ENCODE results near the gene RND3. TPM values are rescaled to one million over a fixed set of nuclear protein-coding genes. Genes with fewer than 3 reads are reported as not detected.

The RND3 gene
- total RNA-seq, 1 donor from 2014 or later: 22.1 TPM

DNA sequence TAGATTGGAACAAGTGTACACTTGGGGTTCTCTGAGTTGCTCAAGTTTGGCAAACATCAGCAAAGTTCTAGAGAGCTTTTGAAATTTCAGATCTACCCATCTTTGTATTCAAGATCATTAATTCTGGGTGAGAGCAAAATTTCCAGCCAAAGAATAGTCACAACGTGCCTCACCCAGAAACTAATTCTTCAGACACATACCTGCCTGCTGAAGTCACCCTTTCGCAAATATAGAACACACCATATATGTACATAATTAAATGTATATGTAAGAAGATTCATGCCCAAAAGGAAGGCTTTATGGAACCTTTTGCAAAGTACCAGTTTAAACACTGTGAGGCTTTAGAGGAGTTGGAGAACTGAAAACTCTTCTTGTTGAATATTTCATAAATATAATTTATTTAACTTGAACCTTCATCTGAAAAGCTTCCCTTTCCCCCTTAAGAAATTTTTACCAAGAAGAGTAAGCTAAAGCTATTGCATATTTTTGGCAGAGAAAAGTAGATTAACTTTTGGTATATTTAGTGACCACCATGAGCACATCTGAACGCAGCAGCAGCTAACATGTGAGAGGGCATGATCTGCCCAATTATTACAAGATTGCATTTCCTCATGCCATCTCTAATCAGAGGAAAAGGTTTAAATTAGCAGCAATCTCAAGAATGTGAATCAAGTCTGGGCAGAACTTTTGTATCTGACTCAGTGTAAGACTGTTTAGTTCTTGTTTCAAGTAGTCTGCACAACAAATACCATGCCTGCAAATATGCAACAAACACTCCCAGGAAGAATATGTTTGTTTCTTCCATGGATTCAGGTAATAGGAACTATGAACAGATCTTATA lies 8.2 kb downstream of the RND3 start:
- intact Hi-C loops (cut with DNase I): no loop called here
- DNase-seq (ENCODE audit: missing footprints) (no peak), ATAC-seq (no peak)

DNA sequence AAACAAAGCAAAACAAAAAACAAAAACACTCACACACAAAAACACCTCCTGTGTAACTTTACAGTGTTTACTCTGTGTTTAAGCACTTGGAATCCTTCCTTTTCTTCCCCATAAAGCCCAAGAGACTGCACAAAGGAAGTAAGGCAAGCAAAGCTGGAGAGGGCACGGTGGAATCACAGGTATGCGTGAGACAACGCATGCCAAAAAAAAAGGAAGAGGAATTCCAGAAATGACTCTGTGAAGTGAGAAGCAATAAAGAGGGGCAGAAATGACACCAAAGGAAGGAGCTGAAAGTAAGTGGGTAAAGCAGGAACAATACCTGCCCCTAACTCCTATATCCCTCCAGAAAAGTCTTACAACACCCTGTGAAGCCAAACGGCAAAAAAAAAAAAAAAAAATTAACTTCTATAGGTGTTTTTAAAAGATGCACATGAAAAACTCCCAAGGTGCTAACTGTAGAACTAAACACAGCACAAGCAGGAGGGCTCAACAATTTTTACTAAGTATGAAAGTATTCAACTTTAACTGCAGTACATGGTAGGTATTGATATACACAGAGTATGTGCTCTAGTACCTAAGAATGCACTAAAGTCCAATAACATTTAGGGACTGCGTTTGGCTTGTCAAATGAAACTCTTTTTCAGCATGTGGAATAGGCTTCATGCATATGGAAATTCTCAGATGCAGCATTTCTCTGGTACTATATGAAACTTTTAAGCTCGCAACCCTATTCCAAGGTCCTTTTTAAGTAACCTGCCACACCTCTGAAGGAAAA lies 9.1 kb downstream of the RND3 start:
- ATAC-seq (no peak), DNase-seq (ENCODE audit: missing footprints) (no peak)
- intact Hi-C loops (cut with DNase I): no loop called here

DNA sequence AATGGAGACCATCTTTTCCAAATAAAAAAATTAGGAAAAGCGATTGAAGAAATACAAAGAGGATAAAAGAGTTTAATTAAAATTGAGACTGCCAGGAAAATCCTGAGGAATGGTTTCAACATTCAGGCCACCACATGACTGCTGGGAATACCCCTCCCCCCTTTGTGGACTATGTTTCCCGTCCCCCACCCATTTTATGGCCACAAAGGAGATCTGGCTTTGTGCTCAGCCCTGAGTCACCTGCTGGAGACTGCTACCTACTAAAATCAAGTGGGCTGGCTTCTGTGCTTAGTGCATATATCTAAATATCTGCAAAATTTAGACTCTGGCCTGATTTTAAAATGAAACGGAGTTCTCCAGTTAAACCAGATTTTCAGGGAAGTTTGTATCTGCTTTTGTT lies 10.1 kb downstream of the RND3 start:
- intact Hi-C loops (cut with DNase I): no loop called here
- DNase-seq (ENCODE audit: missing footprints): no peak
- ATAC-seq: no peak

DNA sequence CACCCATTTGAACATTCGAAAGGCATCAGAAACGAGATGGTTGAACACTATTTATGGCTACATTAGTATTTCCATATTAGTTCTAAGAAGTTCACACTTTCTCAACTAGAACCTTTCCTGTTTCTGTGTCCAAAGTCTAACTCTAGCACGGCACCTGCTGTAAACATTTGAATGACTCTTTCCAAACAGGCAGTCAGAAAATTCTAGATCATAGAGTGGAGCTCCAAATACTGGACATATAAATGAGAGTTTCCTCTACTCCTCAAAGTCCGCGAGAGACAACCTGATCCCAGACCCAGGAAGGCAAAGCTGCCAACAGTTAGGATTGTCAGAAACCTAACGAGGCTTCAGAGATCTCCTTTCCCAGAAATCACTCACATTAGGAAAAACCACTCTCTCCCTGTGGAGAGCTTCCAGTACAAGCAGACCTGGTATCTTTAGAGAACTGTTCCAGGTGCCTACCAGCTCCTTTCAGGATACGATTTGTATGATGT lies 10.6 kb downstream of the RND3 start:
- intact Hi-C loops (cut with DNase I): no loop called here
- ATAC-seq (no peak), DNase-seq (ENCODE audit: missing footprints) (no peak)

DNA sequence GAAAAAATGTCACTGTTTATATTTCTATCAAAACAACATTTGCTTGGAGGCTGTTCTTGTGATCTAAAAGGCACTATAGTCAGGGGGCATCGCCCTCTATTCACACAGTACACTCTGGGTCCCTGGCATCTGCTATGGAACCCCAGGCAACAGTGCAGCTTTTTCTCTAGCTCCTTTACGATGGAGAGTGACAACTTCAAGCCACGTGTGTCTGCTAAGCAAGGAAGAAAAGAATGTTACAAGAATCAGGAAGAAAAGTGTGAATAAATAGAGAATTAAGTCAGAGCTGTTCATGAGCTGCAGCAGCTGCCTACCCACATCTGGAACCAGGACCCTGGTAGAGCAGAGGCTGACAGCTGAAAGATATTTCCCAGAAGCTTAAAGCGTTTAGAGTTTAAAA lies 11.2 kb downstream of the RND3 start:
- intact Hi-C loops (cut with DNase I): no loop called here

DNA sequence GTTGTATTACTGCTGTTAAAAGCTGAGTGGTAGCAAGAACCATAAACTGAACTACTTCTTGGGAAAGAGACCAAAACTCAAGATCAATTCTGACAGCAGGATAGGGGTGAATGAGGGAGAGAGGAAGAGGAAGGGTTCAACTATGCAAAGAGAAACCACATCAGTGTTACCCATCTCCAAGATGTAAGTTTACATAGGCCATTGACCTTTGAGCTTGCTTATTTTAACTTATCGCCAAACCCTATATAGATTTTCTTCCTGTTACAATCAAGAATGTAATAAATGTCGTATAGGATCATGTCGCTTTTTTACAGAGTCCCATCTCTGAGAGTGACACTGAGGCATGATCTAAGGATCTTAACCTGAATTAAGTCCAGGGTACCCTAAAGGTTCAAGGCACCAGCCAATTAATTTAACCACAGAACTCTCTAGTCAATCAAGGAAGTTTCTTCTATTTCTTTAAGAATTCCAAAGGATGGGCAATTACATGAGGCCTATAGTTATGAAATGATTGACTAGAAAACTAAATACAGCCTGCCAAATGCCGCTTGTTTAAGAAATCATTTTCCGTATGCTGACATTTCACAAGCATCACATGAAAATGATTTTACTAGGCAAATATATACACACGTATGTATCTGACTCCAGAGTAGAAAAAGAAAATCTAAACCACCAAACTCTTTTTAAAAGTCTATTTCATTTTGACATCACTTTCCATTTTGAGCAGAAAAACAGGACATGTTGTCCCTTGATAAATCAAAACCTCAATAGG lies 11.8 kb downstream of the RND3 start:
- intact Hi-C loops (cut with DNase I): no loop called here
- ATAC-seq (no peak), DNase-seq (ENCODE audit: missing footprints) (no peak)

More for the DNA sequence above, 11.2 kb downstream of the RND3 start:
- DNase-seq (ENCODE audit: missing footprints): no peak
- ATAC-seq: peak; percentile 25

DNA sequence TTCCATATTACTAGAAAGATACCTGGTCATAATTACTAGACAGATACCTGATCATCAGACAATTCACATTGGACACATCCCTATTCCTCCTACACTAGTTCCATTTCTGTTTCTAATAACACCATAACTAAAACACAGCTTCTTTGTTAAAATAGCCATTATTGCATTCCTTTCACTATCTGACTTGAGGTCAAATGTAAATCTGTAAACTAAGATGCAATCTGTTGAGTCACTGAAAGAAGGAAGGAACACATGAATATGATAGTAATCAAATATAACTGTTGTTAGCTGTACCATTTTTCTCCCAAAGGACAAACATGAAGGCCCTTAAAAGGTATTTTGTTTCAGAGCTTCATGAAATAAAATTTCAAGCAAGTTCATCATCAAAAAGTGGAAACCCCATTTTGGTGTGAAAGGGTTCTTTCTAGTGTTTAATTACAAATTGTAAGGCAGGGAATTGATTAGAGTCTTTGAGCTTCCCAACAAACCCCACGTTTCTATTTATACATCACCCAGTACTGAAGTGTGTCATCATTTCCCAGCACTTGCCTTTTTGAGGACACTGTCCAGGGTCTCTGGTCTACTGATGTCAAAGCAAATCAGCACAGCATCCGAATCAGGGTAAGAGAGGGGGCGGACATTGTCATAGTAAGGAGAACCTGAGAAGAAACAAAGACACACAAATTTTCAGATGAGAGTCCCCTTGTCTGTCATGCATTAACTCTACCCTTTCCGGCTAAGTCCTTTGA lies 13.0 kb downstream of the RND3 start:
- ATAC-seq (no peak), DNase-seq (ENCODE audit: missing footprints) (no peak)
- intact Hi-C loops (cut with DNase I): no loop called here

DNA sequence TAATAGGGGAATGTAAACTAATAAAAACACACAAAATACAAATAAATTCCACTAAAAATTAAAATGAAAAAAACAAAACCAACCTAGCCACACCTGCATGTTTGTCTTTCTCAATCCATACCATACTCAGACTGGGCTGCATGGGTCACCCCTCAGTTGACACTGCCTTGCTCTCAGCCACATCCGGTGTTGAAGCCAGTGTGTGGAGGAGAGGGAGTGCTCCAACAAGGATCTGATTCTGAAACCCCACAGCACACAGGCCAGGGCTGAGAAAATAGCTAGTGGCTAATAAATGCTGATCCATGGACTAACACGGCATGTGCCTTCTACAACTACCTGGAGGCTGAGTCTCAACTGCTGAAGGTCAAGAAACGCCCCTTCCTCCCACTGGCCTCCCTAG lies 13.7 kb downstream of the RND3 start:
- ATAC-seq (no peak), DNase-seq (ENCODE audit: missing footprints) (no peak)
- intact Hi-C loops (cut with DNase I): no loop called here

DNA sequence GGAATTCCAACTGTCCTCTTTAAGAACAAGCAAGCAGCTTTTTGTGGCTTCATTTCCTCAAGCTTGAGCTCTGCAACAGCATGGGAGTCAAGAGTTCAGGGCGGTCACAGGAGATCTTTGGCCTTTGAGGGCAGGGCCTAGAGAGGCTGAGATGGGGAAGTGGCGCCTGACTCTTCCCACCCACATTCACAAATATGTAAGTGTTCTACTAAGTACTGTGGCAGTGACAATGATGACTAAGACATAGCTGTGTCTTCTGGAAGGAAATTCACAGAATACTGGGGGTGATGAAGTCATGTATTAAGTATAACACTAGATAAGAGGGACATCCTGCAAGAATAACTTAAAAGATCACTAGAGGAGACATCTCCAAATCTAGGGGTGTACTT lies 15.0 kb downstream of the RND3 start:
- DNase-seq (ENCODE audit: missing footprints): peak; percentile 68
- ATAC-seq: peak; percentile 76
- intact Hi-C loops (cut with DNase I): no loop called here

DNA sequence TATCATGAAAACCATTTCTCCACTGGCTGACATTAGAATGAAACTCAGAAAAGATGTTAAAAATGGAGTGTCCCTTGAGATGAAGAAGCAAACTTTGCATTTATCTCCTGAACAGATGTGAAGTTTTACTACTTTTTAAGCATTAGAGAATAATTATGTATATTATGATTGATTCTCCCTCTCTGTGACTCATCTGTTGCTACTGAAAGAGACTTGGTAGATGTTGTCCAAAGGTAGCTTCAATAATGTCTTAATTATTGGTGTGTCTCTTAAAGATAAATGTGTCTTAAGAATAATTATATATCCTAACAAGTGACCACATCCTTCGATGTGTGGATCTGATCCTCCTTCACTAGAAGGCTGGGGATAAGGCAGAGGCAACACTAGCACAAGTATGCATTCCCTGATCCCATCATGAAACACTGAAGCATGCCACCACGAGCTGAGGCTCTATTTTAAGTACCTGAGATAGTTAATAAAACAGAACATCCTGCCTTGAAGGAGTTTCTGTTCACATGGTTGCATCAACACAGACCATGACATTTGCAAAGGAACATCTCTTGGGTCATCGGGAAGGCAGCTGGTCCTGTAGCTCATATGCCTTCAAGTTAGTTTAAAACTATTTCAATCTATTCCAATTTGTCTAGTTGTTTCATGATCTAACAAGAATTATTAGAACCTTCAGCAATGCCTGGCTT lies 15.5 kb downstream of the RND3 start:
- intact Hi-C loops (cut with DNase I): no loop called here
- no peak for DNase-seq (ENCODE audit: missing footprints)
- ATAC-seq: no peak

DNA sequence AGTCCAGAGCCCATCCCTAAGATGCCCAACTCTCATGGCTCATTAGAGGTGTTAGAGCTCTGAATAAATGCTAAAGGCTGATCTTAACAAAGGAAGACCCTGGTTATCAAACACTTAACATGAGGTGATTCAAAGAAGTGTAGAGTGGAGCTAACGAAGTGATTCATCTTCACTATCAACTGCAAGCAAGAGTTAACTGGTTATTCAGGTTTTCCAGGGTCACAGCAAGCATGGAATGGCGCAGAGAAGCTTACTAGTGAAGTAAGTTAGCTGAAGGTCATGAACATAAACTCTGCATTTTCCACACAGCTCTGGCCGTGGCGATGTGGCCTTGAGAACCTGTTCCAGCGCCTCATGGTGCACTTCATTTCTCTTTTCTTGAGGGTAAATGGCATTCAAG lies 17.0 kb downstream of the RND3 start:
- ATAC-seq (no peak), DNase-seq (ENCODE audit: missing footprints) (no peak)
- intact Hi-C loops (cut with DNase I): no loop called here

DNA sequence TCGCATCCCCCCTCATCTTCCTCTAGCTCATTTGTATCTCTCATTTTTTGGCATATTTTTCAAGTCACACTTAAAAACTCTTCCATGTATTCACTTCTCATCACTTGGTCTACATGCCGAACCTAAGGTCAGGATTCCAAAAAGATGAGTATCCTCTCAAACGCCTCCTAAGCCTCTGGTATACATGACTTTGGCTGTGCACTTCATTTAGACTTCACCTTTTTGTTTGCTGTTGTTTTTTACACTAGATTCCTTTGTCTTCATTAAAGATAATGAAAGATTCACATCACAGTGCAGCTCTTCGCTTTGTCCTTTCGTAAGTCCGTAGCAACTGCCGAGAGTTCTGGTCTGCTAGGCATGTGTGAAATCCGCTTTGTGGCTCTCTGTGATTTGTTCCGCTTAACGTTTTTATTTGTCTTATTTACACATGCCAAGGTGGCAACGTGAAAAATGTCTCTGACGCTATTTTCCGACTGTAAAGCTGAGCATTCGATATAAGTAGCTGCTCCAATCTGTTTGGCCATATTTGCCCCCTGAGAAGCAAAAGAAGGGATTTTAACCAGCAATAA lies 17.7 kb downstream of the RND3 start:
- no peak for ATAC-seq
- intact Hi-C loops (cut with DNase I): no loop called here
- DNase-seq (ENCODE audit: missing footprints): no peak

DNA sequence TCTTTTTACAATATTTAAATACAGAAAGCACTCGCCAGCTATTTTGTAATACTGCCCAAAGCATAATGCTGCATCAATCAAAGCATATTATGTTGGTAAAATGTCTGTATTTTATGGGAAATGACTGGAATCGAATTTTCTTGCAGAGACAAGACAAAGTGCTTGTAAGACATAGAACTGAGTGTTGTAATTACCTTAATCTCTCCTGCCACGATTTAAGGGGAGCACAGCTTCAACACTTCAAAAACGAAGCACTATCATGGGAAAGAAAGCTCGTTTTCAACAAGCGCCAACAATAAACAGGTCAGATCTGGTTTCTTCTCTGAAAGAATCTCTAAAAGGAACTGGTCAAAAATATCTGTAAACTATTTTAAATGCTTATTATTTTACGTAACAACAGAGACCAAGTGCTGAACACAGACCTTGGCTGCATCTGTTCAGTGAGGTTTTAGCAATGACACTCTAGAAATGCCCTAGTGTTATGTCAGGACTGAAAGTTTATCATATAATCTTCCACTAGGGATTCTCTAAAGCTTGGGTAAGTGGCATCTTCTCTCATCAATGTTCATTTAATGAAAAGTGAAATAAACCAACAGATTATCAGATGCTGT lies 19.0 kb downstream of the RND3 start:
- DNase-seq (ENCODE audit: missing footprints): no peak
- no peak for ATAC-seq
- intact Hi-C loops (cut with DNase I): no loop called here

DNA sequence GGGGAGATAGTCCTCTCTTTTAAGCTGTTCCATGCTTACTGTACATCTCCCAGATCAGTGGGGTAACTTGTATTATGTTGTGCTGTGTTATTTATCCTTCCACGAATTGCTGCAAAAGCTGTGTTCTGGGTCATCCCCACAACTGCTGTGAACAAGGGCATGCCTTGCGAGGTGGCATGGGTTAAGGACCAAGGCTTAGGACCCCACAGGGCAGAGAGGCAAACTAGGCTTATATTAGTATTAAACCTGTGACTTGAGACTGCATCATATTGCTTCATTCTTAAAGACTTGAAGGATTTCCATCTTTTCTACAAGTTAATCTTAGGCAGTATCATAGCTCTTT lies 19.9 kb downstream of the RND3 start:
- ATAC-seq (no peak), DNase-seq (ENCODE audit: missing footprints) (no peak)
- intact Hi-C loops (cut with DNase I): no loop called here

DNA sequence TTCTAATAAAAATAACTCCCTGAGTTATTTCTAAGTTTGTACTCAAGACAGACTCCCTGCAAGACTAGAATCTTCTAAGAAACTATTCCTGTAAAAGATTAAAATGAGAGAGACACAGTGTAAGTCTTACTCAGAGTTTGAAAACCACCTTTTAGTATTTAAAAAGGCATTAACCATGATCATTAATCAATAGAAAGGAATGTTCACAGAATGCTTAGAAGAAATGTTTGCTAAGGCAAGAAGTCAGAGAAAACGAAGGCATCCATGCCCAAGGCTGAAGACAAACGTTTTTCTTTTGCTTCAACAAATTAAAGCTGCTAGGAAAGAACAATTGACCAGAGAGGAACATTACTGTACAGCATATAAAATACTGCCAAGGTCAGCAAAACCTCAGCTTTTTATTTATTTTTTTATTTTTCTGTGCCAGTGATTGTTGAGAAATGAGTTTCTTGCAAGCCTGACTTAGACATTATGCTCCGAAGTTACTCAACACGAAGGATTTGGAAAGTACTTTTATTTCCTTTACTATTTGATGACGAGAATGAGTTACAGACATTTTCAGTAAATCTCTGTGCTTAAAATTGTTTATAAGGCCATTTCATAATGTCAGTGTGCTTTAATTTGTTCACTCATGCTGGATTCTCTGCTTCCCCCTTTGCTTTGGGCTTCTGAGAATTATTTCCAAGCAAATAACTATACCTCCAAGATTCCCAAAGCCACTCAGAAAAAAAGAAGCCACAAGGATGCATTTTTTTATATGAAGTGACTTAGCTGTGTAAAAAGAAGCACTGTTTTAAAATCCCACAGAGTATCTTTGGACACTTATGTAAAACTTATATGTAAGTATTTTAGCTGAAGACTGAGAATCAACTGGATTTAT lies 20.5 kb downstream of the RND3 start:
- DNase-seq (ENCODE audit: missing footprints) (no peak), ATAC-seq (no peak)
- intact Hi-C loops (cut with DNase I): no loop called here

DNA sequence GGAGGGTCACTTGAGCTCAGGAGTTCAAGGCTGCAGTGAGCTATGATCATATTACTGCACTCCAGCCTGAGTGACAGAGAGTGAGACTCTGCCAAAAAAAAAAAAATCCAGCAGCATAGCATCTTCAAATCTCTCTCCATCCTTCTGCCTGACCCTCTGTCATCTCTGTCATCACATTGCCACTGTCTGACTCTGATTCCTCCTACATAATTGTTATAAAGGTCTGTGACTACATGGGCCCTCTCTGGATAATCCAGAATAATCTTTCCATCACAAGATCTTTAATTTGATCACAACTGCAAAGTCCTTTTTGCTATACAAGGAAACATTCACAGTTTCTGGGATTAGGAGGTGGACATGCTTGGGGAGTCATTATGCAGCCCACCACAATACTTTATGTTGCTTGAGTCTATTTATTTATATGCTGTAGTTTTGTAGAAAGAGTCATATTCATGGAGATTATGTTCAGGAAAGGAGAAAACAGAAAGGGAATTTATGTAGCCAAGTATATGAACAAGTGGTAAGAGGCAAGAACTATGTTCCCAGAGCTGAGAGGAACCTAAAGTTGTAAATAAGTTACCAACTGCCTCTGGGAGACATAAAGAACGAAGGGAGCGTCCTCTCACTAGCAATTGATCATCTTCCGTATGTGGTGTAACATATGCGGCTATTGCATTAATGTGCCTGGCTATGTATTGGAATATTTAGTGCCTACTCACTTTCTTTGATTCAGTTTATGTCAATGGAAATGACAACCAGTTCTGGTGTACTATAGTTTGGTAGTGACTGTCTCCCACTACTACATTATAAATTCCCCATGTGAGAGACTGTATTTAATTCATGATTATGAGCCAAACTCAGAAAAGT lies 21.5 kb downstream of the RND3 start:
- DNase-seq (ENCODE audit: missing footprints) (no peak), ATAC-seq (no peak)
- intact Hi-C loops (cut with DNase I): no loop called here
